ENCODE results near the gene RPL13A.
A peak's percentile ranks its signal among the peaks of the same experiment; 100 is the strongest.
"Not testable (repeated sequence)": the region's sequence is repeated elsewhere in the genome, so short reads cannot be mapped to it uniquely, and the experiment has no call there.

RPL13A gene

GRCh38 chr19:49453757-49454240 lies 33.6 kb upstream of the RPL13A start:
- TF ChIP-seq CTCF (IDR thresholded peaks at IDR 0.05; ENCODE audit: insufficient read depth, low read length, missing control alignments) = no peak
- peak overlapping the region; percentile 72 for H3K4me3 ChIP-seq (ENCODE audit: low read depth, low read length)
- no peak for DNase-seq (ENCODE audit: low read depth, low spot score)
- ChIA-PET POLR2A (interaction anchor here (1.0 kb wide), 1 partner anchor 127 kb away, joined by 5 read pairs; the partner anchor contains the start of genes NOSIP and PRRG2), CTCF (interaction anchor here (0.7 to 6.2 kb wide), 6 partner anchors 11 to 228 kb away, joined by 3 to 40 read pairs (median 4); partner anchors contain the start of gene FLT3LG)

GRCh38 chr19:49455773-49456172 lies 31.6 kb upstream of the RPL13A start:
- CTCF ChIA-PET = interaction anchor here (1.3 to 6.2 kb wide), 2 partner anchors 9 to 17 kb away, joined by 4 to 40 read pairs; partner anchors contain the start of gene FLT3LG
- H3K4me3 ChIP-seq (ENCODE audit: low read depth, low read length) = no peak overlapping the region
- TF ChIP-seq CTCF (IDR thresholded peaks at IDR 0.05; ENCODE audit: insufficient read depth, low read length, missing control alignments) = no peak
- DNase-seq (ENCODE audit: low read depth, low spot score) = no peak
- POLR2A ChIA-PET = interaction anchor here (1.0 kb wide), 1 partner anchor 72 kb away, joined by 3 read pairs; the partner anchor contains the start of gene RCN3

- no peak overlapping the region for H3K4me3 ChIP-seq (ENCODE audit: low read depth, low read length)
- ChIA-PET POLR2A (interaction anchor here (1.0 kb wide), 1 partner anchor 71 kb away, joined by 3 read pairs; the partner anchor contains the start of gene RCN3), CTCF (interaction anchor here (1.3 to 6.2 kb wide), 2 partner anchors 9 to 17 kb away, joined by 4 to 40 read pairs; partner anchors contain the start of gene FLT3LG)
- TF ChIP-seq CTCF (IDR thresholded peaks at IDR 0.05; ENCODE audit: insufficient read depth, low read length, missing control alignments) = no peak
- no peak for DNase-seq (ENCODE audit: low read depth, low spot score)
These were observed 31.1 kb upstream of the RPL13A start for GRCh38 chr19:49456326-49456725.

GRCh38 chr19:49458567-49458903 lies 28.9 kb upstream of the RPL13A start:
- ChIA-PET POLR2A (no interaction called here), CTCF (interaction anchor here (1.4 to 1.5 kb wide), 2 partner anchors 15 to 18 kb away, joined by 4 to 9 read pairs; partner anchors contain the start of gene FLT3LG)
- H3K4me3 ChIP-seq (ENCODE audit: low read depth, low read length) = no peak overlapping the region
- DNase-seq (ENCODE audit: low read depth, low spot score) = no peak
- no peak for TF ChIP-seq CTCF (IDR thresholded peaks at IDR 0.05; ENCODE audit: insufficient read depth, low read length, missing control alignments)

- TF ChIP-seq CTCF (IDR thresholded peaks at IDR 0.05; ENCODE audit: insufficient read depth, low read length, missing control alignments) = no peak
- no peak overlapping the region for H3K4me3 ChIP-seq (ENCODE audit: low read depth, low read length)
- ChIA-PET CTCF (interaction anchor here (1.2 to 1.5 kb wide), 2 partner anchors 14 to 17 kb away, joined by 4 read pairs; no protein-coding TSS in a partner anchor), POLR2A (no interaction called here)
- no peak for DNase-seq (ENCODE audit: low read depth, low spot score)
These were observed 28.0 kb upstream of the RPL13A start for GRCh38 chr19:49459388-49459787.

- CTCF ChIA-PET = interaction anchor here (1.7 kb wide), 1 partner anchor 15 kb away, joined by 4 read pairs; no protein-coding TSS in a partner anchor
- DNase-seq (ENCODE audit: low read depth, low spot score); H3K4me3 ChIP-seq (ENCODE audit: low read depth, low read length); POLR2A ChIA-PET: not testable (repeated sequence)
These were observed 26.3 kb upstream of the RPL13A start for GRCh38 chr19:49461130-49461529.

GRCh38 chr19:49461656-49462055 lies 25.8 kb upstream of the RPL13A start:
- no peak for TF ChIP-seq CTCF (IDR thresholded peaks at IDR 0.05; ENCODE audit: insufficient read depth, low read length, missing control alignments)
- POLR2A ChIA-PET = no interaction called here

More at GRCh38 chr19:49461656-49462055, 25.8 kb upstream of the RPL13A start:
- CTCF ChIA-PET = interaction anchor here (1.7 kb wide), 1 partner anchor 15 kb away, joined by 4 read pairs; no protein-coding TSS in a partner anchor
- DNase-seq (ENCODE audit: low read depth, low spot score) = no peak
- H3K4me3 ChIP-seq (ENCODE audit: low read depth, low read length) = no peak overlapping the region
